GM13976 (cell line): ENCODE results near the gene CACNG8.

ENCODE experiments used
- DNase-seq: peaks from one replicate; pipeline ENCODE4 v3.0.0; 2012; ENCODE audit warnings: low spot score
- in situ Hi-C: fragments of 300-500 bp; cut with MboI; formaldehyde crosslinking; loops from one replicate; pipeline ENCODE4 v1.12.0; 2022; ENCODE audit warnings: low sequenced_read_pairs, mixed read lengths, inconsistent platforms; ENCODE audit not compliant: unreplicated experiment
- TF ChIP-seq, protein P1 (sequence below): IDR thresholded peaks from 2 replicates; pipeline ENCODE4 v1.5.1; 2012; ENCODE audit warnings: borderline replicate concordance, mild to moderate bottlenecking; ENCODE audit not compliant: insufficient read depth; ENCODE audit errors: extremely low read depth, missing control alignments, control extremely low read depth

CACNG8 gene

DNA sequence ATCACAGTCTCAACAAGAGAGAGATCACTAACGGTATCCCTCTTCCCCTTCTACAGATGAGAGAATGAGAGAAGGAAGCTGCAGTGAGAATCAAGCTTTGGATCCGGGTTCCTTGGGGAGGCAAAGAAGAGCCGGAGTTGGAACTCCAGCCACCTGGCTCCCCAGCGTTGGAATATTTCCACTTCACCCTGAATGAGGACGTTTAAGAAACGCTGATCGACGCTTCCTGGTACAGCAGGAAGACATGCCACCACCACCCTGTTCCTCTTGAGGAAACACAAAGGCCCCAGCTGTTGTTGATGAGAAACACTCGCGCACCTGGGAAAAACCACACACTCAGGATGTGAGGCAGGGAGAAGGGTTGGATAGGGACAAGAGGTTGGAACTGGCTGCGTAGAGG is 11.3 kb upstream of the CACNG8 start:
- in situ Hi-C loops = no loop called here
- TF ChIP-seq, protein P1, sequence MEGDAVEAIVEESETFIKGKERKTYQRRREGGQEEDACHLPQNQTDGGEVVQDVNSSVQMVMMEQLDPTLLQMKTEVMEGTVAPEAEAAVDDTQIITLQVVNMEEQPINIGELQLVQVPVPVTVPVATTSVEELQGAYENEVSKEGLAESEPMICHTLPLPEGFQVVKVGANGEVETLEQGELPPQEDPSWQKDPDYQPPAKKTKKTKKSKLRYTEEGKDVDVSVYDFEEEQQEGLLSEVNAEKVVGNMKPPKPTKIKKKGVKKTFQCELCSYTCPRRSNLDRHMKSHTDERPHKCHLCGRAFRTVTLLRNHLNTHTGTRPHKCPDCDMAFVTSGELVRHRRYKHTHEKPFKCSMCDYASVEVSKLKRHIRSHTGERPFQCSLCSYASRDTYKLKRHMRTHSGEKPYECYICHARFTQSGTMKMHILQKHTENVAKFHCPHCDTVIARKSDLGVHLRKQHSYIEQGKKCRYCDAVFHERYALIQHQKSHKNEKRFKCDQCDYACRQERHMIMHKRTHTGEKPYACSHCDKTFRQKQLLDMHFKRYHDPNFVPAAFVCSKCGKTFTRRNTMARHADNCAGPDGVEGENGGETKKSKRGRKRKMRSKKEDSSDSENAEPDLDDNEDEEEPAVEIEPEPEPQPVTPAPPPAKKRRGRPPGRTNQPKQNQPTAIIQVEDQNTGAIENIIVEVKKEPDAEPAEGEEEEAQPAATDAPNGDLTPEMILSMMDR = no peak
- DNase-seq = no peak

DNA sequence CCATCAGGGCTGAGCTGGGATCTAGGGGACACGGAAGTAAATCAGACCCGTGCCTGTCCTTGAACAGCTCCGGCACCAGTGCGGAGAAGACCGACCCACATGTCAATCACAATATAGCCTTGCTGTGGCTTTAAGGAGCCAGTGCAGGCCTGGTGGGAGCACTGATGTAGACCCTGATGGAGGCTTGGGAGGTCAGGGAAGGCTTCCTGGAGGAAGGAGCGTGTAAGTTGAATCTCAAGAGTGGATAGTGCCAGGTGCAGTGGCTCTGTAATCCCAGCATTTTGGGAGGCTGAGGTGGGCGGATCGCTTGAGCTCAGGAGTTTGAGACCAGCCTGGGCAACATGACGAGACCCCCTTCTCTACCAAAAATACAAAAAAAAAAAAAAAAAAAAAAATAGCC is 10.8 kb upstream of the CACNG8 start:
- TF ChIP-seq, protein P1 = no peak
- DNase-seq = no peak
- in situ Hi-C loops = no loop called here

DNA sequence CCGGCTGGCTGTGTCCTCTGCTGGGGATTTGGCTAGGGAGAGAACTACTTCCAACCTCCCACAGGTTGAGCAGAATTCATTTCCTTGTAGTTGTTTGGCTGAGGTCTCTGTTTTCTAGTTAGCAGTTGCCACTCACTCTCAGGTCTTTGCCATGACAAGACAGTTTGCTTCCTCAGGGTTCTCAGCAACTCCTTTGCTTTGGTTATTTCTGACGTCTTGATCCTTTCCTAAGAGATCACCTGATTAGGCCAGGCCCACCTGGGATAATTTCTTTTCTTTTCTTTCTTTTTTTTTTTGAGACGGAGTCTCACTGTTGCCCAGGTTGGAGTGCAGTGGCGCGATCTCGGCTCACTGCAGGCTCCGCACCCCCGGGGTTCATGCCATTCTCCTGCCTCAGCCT is 9.4 kb upstream of the CACNG8 start:
- in situ Hi-C loops = no loop called here
- no peak for DNase-seq
- TF ChIP-seq, protein P1 = no peak

DNA sequence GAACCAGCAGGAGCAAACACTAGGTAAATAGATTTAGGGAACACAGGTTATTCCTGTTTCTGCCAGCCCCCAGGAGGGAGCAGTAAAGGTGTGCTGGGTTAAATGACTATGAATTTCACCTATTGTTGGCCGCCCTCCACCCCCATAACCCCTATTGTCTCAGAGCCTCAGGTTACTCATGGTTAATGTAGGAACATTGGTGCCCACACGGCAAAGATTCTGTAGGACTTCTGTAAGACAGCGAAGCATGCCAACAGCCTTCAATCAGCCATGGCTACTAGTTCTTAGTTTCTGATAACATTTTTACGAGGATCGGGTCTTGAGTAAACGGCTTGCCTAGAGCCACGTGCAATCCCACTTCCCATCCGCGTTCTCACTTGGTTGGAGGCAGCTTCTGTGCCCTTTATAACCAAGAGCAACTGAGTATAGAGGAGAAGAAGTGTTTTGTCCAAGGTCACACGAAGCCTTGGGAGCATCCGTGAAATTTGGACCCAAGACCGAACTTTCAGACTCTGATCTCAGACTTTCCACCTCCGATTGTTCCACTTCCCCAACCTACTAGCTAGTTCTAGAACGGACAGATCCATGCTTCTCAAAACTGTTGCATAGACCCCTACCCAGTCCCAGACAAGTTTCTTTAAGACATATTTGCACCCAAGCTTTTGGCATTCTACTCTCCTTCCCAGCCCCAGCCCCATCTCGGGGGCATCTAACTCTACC is 5.1 kb upstream of the CACNG8 start:
- in situ Hi-C loops = no loop called here
- TF ChIP-seq, protein P1 = no peak
- no peak for DNase-seq

DNA sequence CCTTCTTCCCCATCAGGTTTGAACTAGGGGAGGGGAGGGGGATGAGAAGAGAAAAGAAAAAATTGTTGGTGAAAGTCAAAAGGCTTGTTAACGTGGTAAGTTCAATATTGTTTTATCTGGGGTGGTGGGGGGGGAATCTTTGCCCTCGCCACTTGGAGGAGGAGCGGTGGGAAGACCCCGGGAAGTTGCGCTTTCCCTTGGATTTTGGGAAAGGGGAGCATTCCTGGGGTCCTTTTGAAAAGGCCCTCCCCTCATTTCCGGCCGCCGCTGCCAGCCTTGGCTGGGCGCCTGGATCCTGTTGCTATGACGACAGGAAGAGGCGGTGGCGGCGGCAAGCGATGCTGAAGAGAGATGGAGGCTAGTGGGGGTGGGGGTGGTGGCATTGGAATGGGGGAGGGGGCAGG is 4.6 kb upstream of the CACNG8 start:
- peak; percentile 25 for DNase-seq
- TF ChIP-seq, protein P1 = no peak
- in situ Hi-C loops = no loop called here

DNA sequence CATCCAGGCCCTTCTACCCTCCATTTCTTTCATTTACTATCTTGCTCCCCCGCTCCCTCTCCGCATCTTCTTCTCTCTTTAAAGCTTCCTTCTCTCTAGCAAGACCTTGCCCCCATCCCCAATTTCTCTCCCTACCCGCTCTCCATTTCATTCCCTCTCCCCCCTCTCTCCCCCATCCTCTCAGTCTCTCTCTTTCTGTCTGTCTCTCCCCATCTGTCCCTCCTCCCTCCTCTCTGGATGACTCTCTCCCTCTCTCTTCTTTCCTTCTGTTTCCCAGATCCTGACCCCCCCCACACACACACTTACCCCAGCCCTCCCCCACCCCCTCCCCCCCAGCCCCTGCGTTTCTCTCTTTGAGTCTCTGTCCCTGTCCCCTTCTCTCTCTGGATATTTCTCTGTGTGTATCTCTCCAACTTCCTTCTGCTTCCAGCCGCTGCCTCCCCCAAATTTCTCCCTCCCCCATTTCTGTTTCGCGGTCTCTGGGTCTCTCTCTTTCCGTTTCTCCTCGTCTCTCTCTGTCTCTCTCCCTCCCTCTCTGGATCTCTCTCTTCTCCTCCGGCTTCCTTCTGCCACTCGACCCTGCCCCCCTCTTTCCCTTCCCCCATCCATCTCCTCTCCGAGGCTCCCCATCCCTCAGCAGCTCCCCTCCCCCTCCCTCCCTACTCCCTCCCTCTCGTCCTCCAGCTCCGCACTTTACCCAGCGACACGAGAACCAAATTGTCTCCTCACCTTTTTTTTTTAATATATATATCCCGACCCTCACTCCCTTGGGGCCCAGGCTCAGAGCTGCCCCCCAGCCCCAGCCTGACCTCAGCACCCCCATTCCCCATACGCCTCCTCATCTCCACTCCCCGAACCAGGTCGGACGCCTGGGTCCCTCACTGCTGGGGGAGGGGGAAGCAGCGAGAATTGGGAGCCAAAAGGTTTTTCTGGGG is 3.6 kb upstream of the CACNG8 start:
- in situ Hi-C loops = no loop called here
- DNase-seq = no peak
- TF ChIP-seq, protein P1 = no peak
